ENCODE data around the gene IMPDH1.

- no peak for TF ChIP-seq POLR2A (IDR thresholded peaks at IDR 0.05; ENCODE audit: low read depth)
- TF ChIP-seq CTCF (IDR thresholded peaks at IDR 0.05), result no peak
- TF ChIP-seq POLR2AphosphoS5 (IDR thresholded peaks at IDR 0.05), result no peak
Observed at GRCh38 chr7:128430207-128430606, 20.4 kb upstream of the IMPDH1 start.

Data from esophagus muscularis mucosa (tissue), 3 donors.